GM12878 (cell line): Measurements from ENCODE around the gene SPTA1.

Source experiments
- ASH2L ChIP-seq: fragments of 300-600, 200-600 bp; sonication (generic); IDR thresholded peaks from 2 replicates; pipeline ENCODE4 v1.6.1; 2017; ENCODE audit warnings: low read depth, mild to moderate bottlenecking, borderline replicate concordance
- ESRRA ChIP-seq: IDR thresholded peaks from 2 replicates; pipeline ENCODE4 v1.6.1; 2012; ENCODE audit warnings: mild to moderate bottlenecking, low read length, improper control_type of control experiment
- HDAC2 ChIP-seq: fragments of 200-600 bp; sonication (generic); IDR thresholded peaks from 2 replicates; pipeline ENCODE4 v1.6.1; 2017
- POLR2A ChIP-seq: IDR thresholded peaks from 2 replicates; pipeline ENCODE4 v1.6.1; 2011; ENCODE audit warnings: low read depth, mild to moderate bottlenecking, low read length
- RAD21 ChIP-seq: IDR thresholded peaks from 2 replicates; pipeline ENCODE4 v1.6.1; 2011; ENCODE audit warnings: mild to moderate bottlenecking, low read depth, low read length, moderate library complexity; ENCODE audit not compliant: insufficient read depth
- ZBED1 ChIP-seq: IDR thresholded peaks from 2 replicates; pipeline ENCODE4 v1.6.1; 2016; ENCODE audit warnings: borderline replicate concordance
- TF ChIP-seq, protein P1 (sequence below): IDR thresholded peaks from 2 replicates; pipeline ENCODE4 v1.6.1; 2011; ENCODE audit warnings: low read depth, low read length, improper control_type of control experiment, borderline replicate concordance
- TF ChIP-seq, protein P2 (sequence below), 3 experiments: IDR thresholded peaks in 2 of 3; conservative IDR thresholded peaks in 1 of 3; 2 replicates each; pipeline ENCODE4 v1.5.1; 2011; ENCODE audit warnings: low read depth in 3 of 3, low read length in 3 of 3, mild to moderate bottlenecking in 3 of 3, control low read depth in 2 of 3, moderate library complexity in 2 of 3, inconsistent platforms in 1 of 3, mixed read lengths in 1 of 3; ENCODE audit not compliant: control insufficient read depth in 2 of 3, insufficient read depth in 1 of 3; ENCODE audit errors: extremely low read depth in 1 of 3
- TF ChIP-seq, protein P3 (sequence below): IDR thresholded peaks from 2 replicates; pipeline ENCODE4 v1.6.1; 2012; ENCODE audit warnings: low read depth, low read length, improper control_type of control experiment

DNA sequence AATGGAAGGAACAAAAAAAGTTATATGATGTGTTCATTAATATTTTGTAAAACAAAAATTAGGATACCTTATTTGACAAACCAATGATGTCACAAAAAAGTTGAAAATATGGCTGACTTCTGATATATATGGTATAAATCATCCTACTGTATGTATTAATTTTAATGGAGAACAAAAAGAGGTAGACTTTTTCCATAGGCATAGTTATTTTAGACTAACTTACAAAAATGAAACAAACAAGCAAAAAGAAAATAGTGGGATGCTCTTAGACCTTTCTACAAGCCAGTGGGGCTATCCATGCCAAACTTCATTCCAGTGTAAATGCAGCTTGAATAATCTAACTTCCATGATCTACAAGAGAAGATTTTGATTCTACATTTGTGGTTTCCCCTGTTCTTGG, 522 bp upstream of the SPTA1 start:
- TF ChIP-seq, protein P1, sequence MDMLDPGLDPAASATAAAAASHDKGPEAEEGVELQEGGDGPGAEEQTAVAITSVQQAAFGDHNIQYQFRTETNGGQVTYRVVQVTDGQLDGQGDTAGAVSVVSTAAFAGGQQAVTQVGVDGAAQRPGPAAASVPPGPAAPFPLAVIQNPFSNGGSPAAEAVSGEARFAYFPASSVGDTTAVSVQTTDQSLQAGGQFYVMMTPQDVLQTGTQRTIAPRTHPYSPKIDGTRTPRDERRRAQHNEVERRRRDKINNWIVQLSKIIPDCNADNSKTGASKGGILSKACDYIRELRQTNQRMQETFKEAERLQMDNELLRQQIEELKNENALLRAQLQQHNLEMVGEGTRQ, result no peak
- TF ChIP-seq POLR2A, result no peak
- TF ChIP-seq ESRRA, result no peak
- TF ChIP-seq, protein P2, sequence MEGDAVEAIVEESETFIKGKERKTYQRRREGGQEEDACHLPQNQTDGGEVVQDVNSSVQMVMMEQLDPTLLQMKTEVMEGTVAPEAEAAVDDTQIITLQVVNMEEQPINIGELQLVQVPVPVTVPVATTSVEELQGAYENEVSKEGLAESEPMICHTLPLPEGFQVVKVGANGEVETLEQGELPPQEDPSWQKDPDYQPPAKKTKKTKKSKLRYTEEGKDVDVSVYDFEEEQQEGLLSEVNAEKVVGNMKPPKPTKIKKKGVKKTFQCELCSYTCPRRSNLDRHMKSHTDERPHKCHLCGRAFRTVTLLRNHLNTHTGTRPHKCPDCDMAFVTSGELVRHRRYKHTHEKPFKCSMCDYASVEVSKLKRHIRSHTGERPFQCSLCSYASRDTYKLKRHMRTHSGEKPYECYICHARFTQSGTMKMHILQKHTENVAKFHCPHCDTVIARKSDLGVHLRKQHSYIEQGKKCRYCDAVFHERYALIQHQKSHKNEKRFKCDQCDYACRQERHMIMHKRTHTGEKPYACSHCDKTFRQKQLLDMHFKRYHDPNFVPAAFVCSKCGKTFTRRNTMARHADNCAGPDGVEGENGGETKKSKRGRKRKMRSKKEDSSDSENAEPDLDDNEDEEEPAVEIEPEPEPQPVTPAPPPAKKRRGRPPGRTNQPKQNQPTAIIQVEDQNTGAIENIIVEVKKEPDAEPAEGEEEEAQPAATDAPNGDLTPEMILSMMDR (IDR thresholded peaks at IDR 0.05 in 2 of 3, conservative IDR thresholded peaks at IDR 0.05 in 1 of 3; ENCODE audit: control insufficient read depth in 2 of 3, extremely low read depth in 1 of 3, insufficient read depth in 1 of 3, low read depth in 3 of 3, low read length in 3 of 3), result no peak
- TF ChIP-seq, protein P3, sequence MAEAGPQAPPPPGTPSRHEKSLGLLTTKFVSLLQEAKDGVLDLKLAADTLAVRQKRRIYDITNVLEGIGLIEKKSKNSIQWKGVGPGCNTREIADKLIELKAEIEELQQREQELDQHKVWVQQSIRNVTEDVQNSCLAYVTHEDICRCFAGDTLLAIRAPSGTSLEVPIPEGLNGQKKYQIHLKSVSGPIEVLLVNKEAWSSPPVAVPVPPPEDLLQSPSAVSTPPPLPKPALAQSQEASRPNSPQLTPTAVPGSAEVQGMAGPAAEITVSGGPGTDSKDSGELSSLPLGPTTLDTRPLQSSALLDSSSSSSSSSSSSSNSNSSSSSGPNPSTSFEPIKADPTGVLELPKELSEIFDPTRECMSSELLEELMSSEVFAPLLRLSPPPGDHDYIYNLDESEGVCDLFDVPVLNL, result no peak
- TF ChIP-seq ZBED1, result no peak
- TF ChIP-seq ASH2L, result no peak
- no peak for TF ChIP-seq HDAC2
- no peak for TF ChIP-seq RAD21
